H1 (cell line): ENCODE data around the gene PLCB1. TPM values are rescaled to one million over a fixed set of nuclear protein-coding genes. Genes with fewer than 3 reads are reported as not detected.

Source experiments
- CTCF ChIA-PET: fragments of 300-600 bp; sonication (Branson Sonifier 250); formaldehyde crosslinking; loops from one replicate; lab custom pipeline; 2021; ENCODE audit not compliant: partially characterized antibody; lab: Charles Lee
- POLR2A ChIA-PET: fragments of 300-600 bp; sonication (Branson Sonifier 250); formaldehyde crosslinking; loops from one replicate; lab custom pipeline; 2021; ENCODE audit warnings: inconsistent platforms; ENCODE audit not compliant: partially characterized antibody; lab: Charles Lee
- DNase-seq, 2 experiments: peaks; one replicate each; pipeline versions ENCODE4 v3.0.0 to v3.0.0-alpha.2; 2010 to 2022; ENCODE audit warnings: low spot score in 2 of 2, low read depth in 1 of 2, mixed read lengths in 1 of 2
- FAIRE-seq: peaks from 2 replicates; lab custom pipeline; 2011; peaks lifted over from hg19 to GRCh38; lab: Jason Lieb, UNC
- H2AFZ ChIP-seq: 2 replicates; pipeline ENCODE4 v1.8.1; 2012; ENCODE audit warnings: low read length, inconsistent platforms
- H2AK5ac ChIP-seq: 2 replicates; pipeline ENCODE4 v1.6.1; 2013; ENCODE audit warnings: low read depth, low read length
- H2BK120ac ChIP-seq: replicated peaks from 2 replicates; pipeline ENCODE3; 2013; ENCODE audit warnings: low read depth, low read length, inconsistent platforms
- H2BK12ac ChIP-seq: 2 replicates; pipeline ENCODE4 v1.6.1; 2013; ENCODE audit warnings: low read depth, low read length
- H2BK15ac ChIP-seq: 2 replicates; pipeline ENCODE4 v1.6.1; 2013; ENCODE audit warnings: low read length
- H2BK20ac ChIP-seq: 2 replicates; pipeline ENCODE4 v1.6.1; 2013; ENCODE audit warnings: low read length
- H2BK5ac ChIP-seq: 2 replicates; pipeline ENCODE4 v1.6.1; 2013; ENCODE audit warnings: low read depth, low read length
- H3K14ac ChIP-seq: 2 replicates; pipeline ENCODE4 v1.6.1; 2013; ENCODE audit warnings: inconsistent platforms; ENCODE audit not compliant: insufficient read length
- H3K18ac ChIP-seq: 2 replicates; pipeline ENCODE4 v1.6.1; 2013; ENCODE audit warnings: low read length; ENCODE audit errors: extremely low read depth
- H3K23ac ChIP-seq: 2 replicates; pipeline ENCODE4 v1.6.1; 2013; ENCODE audit warnings: inconsistent platforms; ENCODE audit not compliant: insufficient read length
- H3K23me2 ChIP-seq: 2 replicates; pipeline ENCODE4 v1.6.1; 2013; ENCODE audit warnings: low read depth, low read length
- H3K27ac ChIP-seq: 2 replicates; pipeline ENCODE4 v1.6.1; 2011; ENCODE audit warnings: low read depth, low read length, inconsistent platforms
- H3K27me3 ChIP-seq, 4 experiments: replicated peaks in 1 of 4; 1 replicate in 1 of 4; 2 replicates in 3 of 4; pipeline versions ENCODE4 v1.6.1 to v1.8.1; 2011 to 2013; ENCODE audit warnings: low read length in 3 of 4, mild to moderate bottlenecking in 3 of 4, inconsistent platforms in 2 of 4, mixed read lengths in 2 of 4, moderate library complexity in 1 of 4; ENCODE audit not compliant: control insufficient read depth in 3 of 4, insufficient read depth in 3 of 4; ENCODE audit errors: extremely low read depth in 1 of 4
- H3K36me3 ChIP-seq, 4 experiments: 2 replicates each; pipeline versions ENCODE4 v1.6.1 to v1.8.1; 2011 to 2013; ENCODE audit warnings: mild to moderate bottlenecking in 4 of 4, low read length in 3 of 4, moderate library complexity in 2 of 4, control low read depth in 1 of 4, inconsistent platforms in 1 of 4; ENCODE audit not compliant: insufficient read depth in 4 of 4, control insufficient read depth in 2 of 4
- H3K4ac ChIP-seq: replicated peaks from 2 replicates; pipeline ENCODE3; 2013; ENCODE audit warnings: low read length, low read depth, mixed read lengths, inconsistent platforms; ENCODE audit not compliant: insufficient read length
- H3K4me1 ChIP-seq, 4 experiments: replicated peaks in 1 of 4; 1 replicate in 1 of 4; 2 replicates in 3 of 4; pipeline versions ENCODE4 v1.6.1 to v1.8.1; 2011 to 2013; ENCODE audit warnings: low read length in 3 of 4, inconsistent platforms in 2 of 4, mixed read lengths in 1 of 4; ENCODE audit not compliant: insufficient read depth in 4 of 4, control insufficient read depth in 3 of 4
- H3K4me2 ChIP-seq, 2 experiments: 2 replicates each; pipeline versions ENCODE4 v1.6.1 to v1.8.1; 2011 to 2013; ENCODE audit warnings: low read depth in 2 of 2, low read length in 2 of 2, control low read depth in 1 of 2, inconsistent platforms in 1 of 2, mild to moderate bottlenecking in 1 of 2; ENCODE audit not compliant: insufficient read depth in 1 of 2
- H3K4me3 ChIP-seq, 4 experiments: fragments of 200-600, 300-600 bp in 1 of 4; sonication (generic), shearing (Covaris generic), sonication (Bioruptor Twin) in 1 of 4; 2 replicates each; pipeline versions ENCODE4 v1.5.1 to v1.8.1; 2011 to 2016; ENCODE audit warnings: low read length in 4 of 4, low read depth in 3 of 4, control low read depth in 2 of 4, inconsistent platforms in 2 of 4, mild to moderate bottlenecking in 2 of 4, mixed read lengths in 1 of 4, moderate library complexity in 1 of 4; ENCODE audit not compliant: insufficient read depth in 2 of 4; ENCODE audit errors: extremely low read depth in 1 of 4
- H3K56ac ChIP-seq: replicated peaks from 2 replicates; pipeline ENCODE3; 2013; ENCODE audit warnings: low read depth, mild to moderate bottlenecking, mixed read lengths, low read length, inconsistent platforms; ENCODE audit not compliant: insufficient read length
- H3K79me1 ChIP-seq: 2 replicates; pipeline ENCODE4 v1.6.1; 2013; ENCODE audit warnings: low read depth, low read length, control low read depth
- H3K79me2 ChIP-seq, 2 experiments: 2 replicates each; pipeline versions ENCODE4 v1.6.1 to v1.8.1; 2012 to 2013; ENCODE audit warnings: low read length in 2 of 2, mild to moderate bottlenecking in 2 of 2, inconsistent platforms in 1 of 2; ENCODE audit not compliant: insufficient read depth in 2 of 2, control insufficient read depth in 1 of 2
- H3K9ac ChIP-seq, 4 experiments: replicated peaks in 1 of 4; 1 replicate in 1 of 4; 2 replicates in 3 of 4; pipeline versions ENCODE4 v1.6.1 to v1.8.1; 2011 to 2013; ENCODE audit warnings: low read depth in 3 of 4, low read length in 3 of 4, control low read depth in 2 of 4, mild to moderate bottlenecking in 2 of 4, moderate library complexity in 2 of 4, inconsistent platforms in 1 of 4; ENCODE audit errors: extremely low read depth in 1 of 4
- H3K9me3 ChIP-seq, 2 experiments: 2 replicates each; pipeline versions ENCODE4 v1.6.1 to v1.8.1; 2012 to 2013; ENCODE audit warnings: mild to moderate bottlenecking in 2 of 2, moderate library complexity in 2 of 2, control low read depth in 1 of 2, inconsistent platforms in 1 of 2, low read depth in 1 of 2, low read length in 1 of 2, mixed read lengths in 1 of 2; ENCODE audit not compliant: insufficient read depth in 2 of 2
- H4K20me1 ChIP-seq, 2 experiments: replicated peaks in 1 of 2; 2 replicates each; pipeline versions ENCODE3 to v1.8.1; 2011 to 2013; ENCODE audit warnings: inconsistent platforms in 2 of 2, low read length in 2 of 2, mild to moderate bottlenecking in 1 of 2; ENCODE audit not compliant: insufficient read depth in 2 of 2, control insufficient read depth in 1 of 2
- H4K5ac ChIP-seq: 2 replicates; pipeline ENCODE4 v1.6.1; 2013; ENCODE audit warnings: low read length, low read depth, mixed read lengths, inconsistent platforms; ENCODE audit not compliant: insufficient read length
- H4K8ac ChIP-seq: 2 replicates; pipeline ENCODE4 v1.8.0; 2013; ENCODE audit warnings: mild to moderate bottlenecking, moderate library complexity, low read length, inconsistent platforms; ENCODE audit not compliant: insufficient read depth; ENCODE audit errors: extremely low read depth
- H4K91ac ChIP-seq: replicated peaks from 2 replicates; pipeline ENCODE3; 2013; ENCODE audit warnings: low read length, mixed read lengths, inconsistent platforms; ENCODE audit not compliant: insufficient read length
- BRCA1 ChIP-seq: IDR thresholded peaks from 2 replicates; pipeline ENCODE4 v1.6.1; 2012; ENCODE audit warnings: low read depth, low read length, improper control_type of control experiment
- CEBPB ChIP-seq: IDR thresholded peaks from 2 replicates; pipeline ENCODE4 v1.6.1; 2012; ENCODE audit warnings: low read depth, low read length
- CHD2 ChIP-seq: IDR thresholded peaks from 2 replicates; pipeline ENCODE4 v1.6.1; 2012; ENCODE audit warnings: low read length, improper control_type of control experiment
- EP300 ChIP-seq, 2 experiments: IDR thresholded peaks; 1 replicate in 1 of 2; 2 replicates in 1 of 2; pipeline ENCODE4 v1.6.1; 2011 to 2012; ENCODE audit warnings: low read depth in 2 of 2, low read length in 2 of 2, mild to moderate bottlenecking in 2 of 2, borderline replicate concordance in 1 of 2, inconsistent platforms in 1 of 2, moderate library complexity in 1 of 2
- EZH2 ChIP-seq: fragments of 200-600 bp; sonication (generic); IDR thresholded peaks from 2 replicates; pipeline ENCODE4 v1.7.1; 2012; ENCODE audit warnings: low read depth, mild to moderate bottlenecking, moderate library complexity, low read length, inconsistent platforms; ENCODE audit not compliant: severe bottlenecking
- HDAC2 ChIP-seq, 2 experiments: fragments of 300-600 bp in 1 of 2; sonication (generic) in 1 of 2; IDR thresholded peaks; 2 replicates each; pipeline ENCODE4 v1.6.1; 2011 to 2012; ENCODE audit warnings: low read depth in 2 of 2, low read length in 2 of 2, mild to moderate bottlenecking in 2 of 2, moderate library complexity in 2 of 2, borderline replicate concordance in 1 of 2, inconsistent platforms in 1 of 2
- POLR2A ChIP-seq, 2 experiments: IDR thresholded peaks; 1 replicate in 1 of 2; 2 replicates in 1 of 2; pipeline ENCODE4 v1.6.1; 2011; ENCODE audit warnings: low read depth in 2 of 2, low read length in 2 of 2, mild to moderate bottlenecking in 2 of 2; ENCODE audit errors: control extremely low read depth in 1 of 2
- RAD21 ChIP-seq, 2 experiments: IDR thresholded peaks in 1 of 2; conservative IDR thresholded peaks in 1 of 2; 2 replicates each; pipeline ENCODE4 v1.6.1; 2011; ENCODE audit warnings: low read depth in 2 of 2, low read length in 2 of 2, improper control_type of control experiment in 1 of 2, inconsistent platforms in 1 of 2, mild to moderate bottlenecking in 1 of 2, moderate library complexity in 1 of 2
- SIX5 ChIP-seq: IDR thresholded peaks from 2 replicates; pipeline ENCODE4 v1.6.1; 2011; ENCODE audit warnings: mild to moderate bottlenecking, low read depth, low read length
- SP4 ChIP-seq: IDR thresholded peaks from 2 replicates; pipeline ENCODE4 v1.6.1; 2012; ENCODE audit warnings: low read length, inconsistent platforms
- SRF ChIP-seq: IDR thresholded peaks from 2 replicates; pipeline ENCODE4 v1.6.1; 2011; ENCODE audit warnings: mild to moderate bottlenecking, low read depth, low read length, moderate library complexity
- TAF7 ChIP-seq: optimal IDR thresholded peaks from 2 replicates; pipeline ENCODE3; 2011; ENCODE audit warnings: low read depth, mild to moderate bottlenecking, inconsistent platforms, low read length, moderate library complexity, borderline replicate concordance
- TEAD4 ChIP-seq: IDR thresholded peaks from 2 replicates; pipeline ENCODE4 v1.6.1; 2012; ENCODE audit warnings: low read depth, low read length, inconsistent platforms, mixed read lengths
- ZNF274 ChIP-seq: IDR thresholded peaks from 2 replicates; pipeline ENCODE4 v1.7.0; 2012; ENCODE audit warnings: low read length, borderline replicate concordance; ENCODE audit errors: extremely low read depth
- polyA plus RNA-seq, 7 experiments: library from polyadenylated mRNA; depleted of rRNA in 3 of 7; stranded (reverse) in 5 of 7; unstranded in 2 of 7; fragments of >200 nt in 5 of 7; fragments of 200-250 nt in 2 of 7; gene quantifications; 1 replicate in 5 of 7; 2 replicates in 1 of 7; 4 replicates in 1 of 7; pipeline versions ENCODE4 v1.2.1 to v1.2.3, GENCODE V29; 2011 to 2013; ENCODE audit warnings: missing spikeins in 2 of 7, mixed read lengths in 2 of 7
- total RNA-seq: library from RNA; stranded (reverse); fragmentation: NEBNext Ultra II Directional; extraction: Animal tissue kit (Norgen Biotek cat#: 25700); gene quantifications from 2 replicates; pipeline ENCODE4 v1.2.1, GENCODE V29; 2021

Gene PLCB1
- total and polyA plus RNA-seq, 2 of the 8 experiments (the other 6 are each of a cell fraction or from before 2014, with no cell fraction given): 2.6 to 9.1 TPM

- CTCF ChIA-PET: no interaction called here
- FAIRE-seq (no peak), DNase-seq (no peak)
- no peak overlapping the region for H2BK15ac ChIP-seq
- 0 out of 8 replicates have a peak, but pooled peaks cover 0 to 4% (median 0%) of the 10 kb centered on the region in 4 experiments for H3K36me3 ChIP-seq
- H3K18ac ChIP-seq: no peak overlapping the region
- peaks cover 5% of the 10 kb centered on the region in 2 experiments; a peak in 2 of 4 replicates for H3K9me3 ChIP-seq
- H2BK12ac ChIP-seq: no peak overlapping the region
- no peaks in the 10 kb centered on the region for H3K4me1 ChIP-seq
- H3K9ac ChIP-seq: no peak overlapping the region
- H4K91ac ChIP-seq: no peak overlapping the region
- no peak overlapping the region for H2BK20ac ChIP-seq
- no peaks in the 10 kb centered on the region for H3K23me2 ChIP-seq
- H3K14ac ChIP-seq: no peak overlapping the region
- H3K4ac ChIP-seq: no peak overlapping the region
- no peaks in the 10 kb centered on the region for H3K27me3 ChIP-seq
- H4K8ac ChIP-seq: no peak overlapping the region
- no peak overlapping the region for H4K5ac ChIP-seq
- H4K20me1 ChIP-seq: no peaks in the 10 kb centered on the region
- H2AFZ ChIP-seq: no peak overlapping the region
- POLR2A ChIA-PET: no interaction called here
- no peaks in the 10 kb centered on the region for H3K79me1 ChIP-seq
- no peak overlapping the region for H3K4me2 ChIP-seq
- TF ChIP-seq TAF7: no peak
- no peak for TF ChIP-seq EZH2
- TF ChIP-seq SP4: no peak
- TF ChIP-seq POLR2A (IDR thresholded peaks at IDR 0.05; ENCODE audit: control extremely low read depth in 1 of 2, low read depth in 2 of 2, low read length in 2 of 2): no peak
- TF ChIP-seq TEAD4: no peak
- TF ChIP-seq BRCA1: no peak
- no peak for TF ChIP-seq EP300 (IDR thresholded peaks at IDR 0.05; ENCODE audit: borderline replicate concordance in 1 of 2, low read depth in 2 of 2, low read length in 2 of 2)
- TF ChIP-seq SIX5: no peak
- TF ChIP-seq ZNF274: no peak
- TF ChIP-seq CHD2: no peak
- no peak for TF ChIP-seq RAD21 (IDR thresholded peaks at IDR 0.05 in 1 of 2, conservative IDR thresholded peaks at IDR 0.05 in 1 of 2; ENCODE audit: low read depth in 2 of 2, low read length in 2 of 2)
- TF ChIP-seq SRF: no peak
- no peak for TF ChIP-seq CEBPB
- TF ChIP-seq HDAC2 (IDR thresholded peaks at IDR 0.05; ENCODE audit: borderline replicate concordance in 1 of 2, low read depth in 2 of 2, low read length in 2 of 2): no peak
- TF ChIP-seq, all 59 proteins: peak for 0
- Histone ChIP-seq H2BK120ac (no peak overlapping the region), H2BK5ac (no peak overlapping the region), H3K4me3 (no peak overlapping the region), H3K27ac (no peak overlapping the region), H3K56ac (no peak overlapping the region), H3K23ac (no peak overlapping the region), H2AK5ac (no peak overlapping the region), H3K79me2 (no peaks in the 10 kb centered on the region)
These were observed 62.7 kb downstream of the PLCB1 start for GRCh38 chr20:8194721-8195120.
